ES-I3 (cell line): ENCODE measurements around the gene PARD3.

ENCODE experiments used
- H3K36me3 ChIP-seq: 2 replicates; pipeline ENCODE4 v1.6.1; 2013; ENCODE audit warnings: mild to moderate bottlenecking, low read length, control low read depth, moderate library complexity; ENCODE audit not compliant: insufficient read depth
- H3K4me1 ChIP-seq: 2 replicates; pipeline ENCODE4 v1.6.1; 2013; ENCODE audit warnings: mild to moderate bottlenecking, control low read depth, low read length; ENCODE audit not compliant: insufficient read depth
- H3K9ac ChIP-seq: 2 replicates; pipeline ENCODE4 v1.6.1; 2013; ENCODE audit warnings: low read depth, mild to moderate bottlenecking, low read length, moderate library complexity
- H3K9me3 ChIP-seq: 2 replicates; pipeline ENCODE4 v1.6.1; 2013; ENCODE audit warnings: mild to moderate bottlenecking, low read length, moderate library complexity; ENCODE audit not compliant: control insufficient read depth, insufficient read depth

Gene PARD3

DNA sequence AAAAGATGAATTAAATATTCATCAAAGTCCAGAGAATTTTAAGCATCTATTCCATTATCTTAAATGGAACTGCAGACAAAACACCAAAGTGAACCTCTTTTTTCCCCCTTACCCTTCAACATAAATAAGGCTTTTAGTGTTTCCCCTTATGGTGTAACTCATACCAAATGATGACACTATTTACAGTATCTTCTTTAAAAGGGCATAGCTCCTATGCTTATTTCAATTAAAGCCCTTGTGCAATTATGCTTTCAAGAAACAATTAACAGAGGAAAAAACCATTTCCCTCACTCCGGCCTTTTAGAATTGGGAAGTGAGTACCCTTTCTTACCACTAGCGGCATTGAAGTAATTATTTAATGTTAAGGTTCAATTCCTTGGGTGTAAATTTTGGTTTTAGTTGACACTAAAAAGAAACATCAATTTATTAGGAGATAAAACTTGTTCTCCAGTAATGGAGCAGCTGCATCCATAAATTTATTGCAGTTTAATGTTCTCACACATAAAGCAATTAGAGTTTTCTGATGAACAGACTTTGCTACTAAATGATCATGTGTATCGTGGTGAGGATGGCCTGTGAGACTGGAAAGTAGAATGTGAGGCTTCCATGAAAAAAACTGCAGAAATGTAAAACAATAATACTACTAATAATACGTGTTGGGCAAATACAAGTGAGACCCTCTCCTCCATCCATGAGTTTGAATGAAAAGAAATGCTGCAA is 661.3 kb downstream of the PARD3 start:
- Histone ChIP-seq H3K4me1 (no peaks in the 10 kb centered on the region), H3K9ac (no peak overlapping the region), H3K9me3 (no peaks in the 10 kb centered on the region), H3K36me3 (no peaks in the 10 kb centered on the region)

DNA sequence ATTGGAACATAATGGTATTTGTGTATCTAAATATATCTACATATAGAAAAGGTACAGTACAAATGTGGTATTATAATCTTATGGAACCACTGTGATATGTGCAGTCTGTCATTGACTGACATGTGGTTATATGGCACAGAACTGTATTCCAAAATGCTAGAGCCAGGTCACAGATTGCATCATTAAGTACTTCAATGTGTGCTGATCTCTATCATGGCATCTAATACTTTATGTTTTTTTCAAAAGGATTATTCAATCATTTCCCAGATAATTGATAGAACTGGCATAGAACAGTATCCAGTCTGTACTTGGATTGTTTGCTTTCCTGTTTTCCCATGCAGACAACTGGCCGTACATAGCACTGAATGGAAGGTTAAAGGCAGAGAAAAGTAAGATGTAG is 662.7 kb downstream of the PARD3 start:
- no peak overlapping the region for H3K9ac ChIP-seq
- H3K9me3 ChIP-seq: no peaks in the 10 kb centered on the region
- no peaks in the 10 kb centered on the region for H3K36me3 ChIP-seq
- no peaks in the 10 kb centered on the region for H3K4me1 ChIP-seq

DNA sequence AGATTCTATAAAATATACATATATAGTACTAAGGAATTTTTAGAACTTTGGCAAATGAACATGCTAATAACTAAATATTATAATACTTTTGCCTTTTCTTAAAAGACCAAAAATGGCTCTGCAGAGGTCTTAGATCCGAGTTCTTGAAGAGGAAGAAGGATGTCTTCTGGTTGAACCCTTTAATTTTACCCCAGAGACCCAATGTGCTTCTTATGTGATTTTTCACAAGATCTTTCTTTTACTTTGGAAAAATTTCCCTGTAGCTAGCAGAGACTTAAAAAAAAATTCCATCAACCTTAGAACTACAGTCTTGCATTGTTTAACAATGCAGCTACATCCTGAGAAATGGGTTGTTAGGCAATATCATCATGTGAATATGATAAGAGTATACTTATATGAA is 663.2 kb downstream of the PARD3 start:
- Histone ChIP-seq H3K9ac (no peak overlapping the region), H3K36me3 (no peaks in the 10 kb centered on the region)

DNA sequence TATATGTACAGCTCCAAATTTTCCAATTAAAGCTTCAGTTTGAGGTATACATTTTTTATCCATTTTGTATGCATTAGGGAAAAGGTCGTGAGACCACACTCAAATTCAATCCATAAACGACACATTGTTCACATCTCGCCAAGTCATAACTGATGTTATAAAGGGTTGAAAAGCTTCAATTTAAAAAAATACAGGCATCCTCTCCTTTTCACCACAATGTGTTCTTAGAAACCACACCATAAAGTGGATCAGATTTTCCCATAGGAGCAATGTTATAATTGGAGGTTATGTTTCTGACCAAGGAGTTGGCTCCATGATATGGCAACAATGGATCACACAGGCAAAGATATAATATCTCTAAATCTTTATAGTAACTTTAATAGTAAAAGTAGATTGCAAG is 663.6 kb downstream of the PARD3 start:
- H3K9me3 ChIP-seq: no peaks in the 10 kb centered on the region
- no peak overlapping the region; the same call in 1 of the 2 replicates for H3K9ac ChIP-seq
- H3K36me3 ChIP-seq: no peaks in the 10 kb centered on the region

More for the DNA sequence above, 663.2 kb downstream of the PARD3 start:
- no peaks in the 10 kb centered on the region for H3K4me1 ChIP-seq
- no peaks in the 10 kb centered on the region for H3K9me3 ChIP-seq

DNA sequence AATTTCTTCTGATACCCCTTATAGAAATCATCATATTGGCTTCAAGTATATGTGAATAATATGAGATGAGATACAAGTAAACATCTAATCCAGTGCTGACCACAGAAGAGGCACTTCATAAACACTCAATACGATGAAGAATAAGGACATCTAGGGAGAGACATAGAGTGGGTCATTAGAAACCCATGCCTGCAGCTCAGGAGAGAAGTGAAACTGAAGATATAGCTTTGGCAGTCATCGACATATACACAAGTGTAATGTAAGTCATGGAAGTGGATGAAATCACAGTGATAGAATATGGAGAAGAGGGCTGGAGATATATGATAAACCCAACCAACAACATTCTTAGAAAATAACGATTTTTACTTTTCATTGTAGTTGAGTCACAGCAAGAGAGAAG is 665.0 kb downstream of the PARD3 start:
- Histone ChIP-seq H3K9ac (no peak overlapping the region), H3K9me3 (no peaks in the 10 kb centered on the region), H3K4me1 (no peaks in the 10 kb centered on the region), H3K36me3 (no peaks in the 10 kb centered on the region)

More for the DNA sequence above, 663.6 kb downstream of the PARD3 start:
- H3K4me1 ChIP-seq: no peaks in the 10 kb centered on the region

DNA sequence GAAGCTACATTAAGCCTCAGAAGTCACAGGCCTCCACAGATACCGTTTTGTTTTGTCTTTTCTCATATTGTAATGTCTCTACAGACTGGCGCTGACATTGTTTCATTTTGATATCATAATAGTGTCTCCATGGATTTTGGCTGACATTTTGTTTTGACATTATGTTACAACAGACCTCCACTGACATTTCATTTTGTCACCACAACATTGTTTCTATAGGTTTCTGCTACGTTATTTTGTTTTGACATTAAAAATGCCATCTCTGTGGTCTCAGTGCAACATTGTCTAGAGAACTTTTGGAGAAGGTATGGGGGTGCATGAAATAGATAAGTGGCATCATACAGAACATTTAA is 666.8 kb downstream of the PARD3 start:
- no peaks in the 10 kb centered on the region for H3K36me3 ChIP-seq
- H3K9ac ChIP-seq: no peak overlapping the region
- no peaks in the 10 kb centered on the region for H3K9me3 ChIP-seq
- no peaks in the 10 kb centered on the region for H3K4me1 ChIP-seq

DNA sequence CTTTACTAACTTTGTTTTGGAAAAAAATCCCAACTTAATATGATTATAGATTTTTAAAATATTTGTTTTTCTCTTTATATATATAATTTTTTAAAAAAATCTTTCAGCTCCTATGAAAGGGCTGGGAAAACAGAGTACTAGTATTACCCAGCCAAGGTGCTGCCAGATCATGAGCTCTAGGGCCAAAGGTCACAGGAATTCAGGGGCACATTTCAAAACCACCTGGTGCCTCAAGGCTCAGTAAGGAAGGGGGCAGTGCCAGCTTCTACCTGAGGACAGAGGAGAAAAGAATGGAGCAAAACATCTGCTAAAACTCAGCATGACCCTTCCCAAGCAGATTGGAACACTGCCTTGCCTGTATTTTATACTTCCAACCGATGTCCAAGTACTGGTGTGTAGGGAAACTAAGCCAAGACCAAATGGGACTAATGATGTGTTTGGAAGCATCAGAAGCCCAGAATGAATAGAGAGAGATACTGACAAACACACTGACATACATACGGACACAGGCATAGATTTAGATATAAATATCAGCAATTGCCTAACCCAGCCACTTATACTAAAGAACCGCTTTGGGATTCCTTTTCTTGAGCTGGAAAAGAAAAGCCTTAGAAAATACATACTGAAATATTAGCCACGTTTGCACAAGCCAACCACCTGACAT is 667.3 kb downstream of the PARD3 start:
- H3K9me3 ChIP-seq: no peaks in the 10 kb centered on the region
- H3K9ac ChIP-seq: no peak overlapping the region
- no peaks in the 10 kb centered on the region for H3K36me3 ChIP-seq

DNA sequence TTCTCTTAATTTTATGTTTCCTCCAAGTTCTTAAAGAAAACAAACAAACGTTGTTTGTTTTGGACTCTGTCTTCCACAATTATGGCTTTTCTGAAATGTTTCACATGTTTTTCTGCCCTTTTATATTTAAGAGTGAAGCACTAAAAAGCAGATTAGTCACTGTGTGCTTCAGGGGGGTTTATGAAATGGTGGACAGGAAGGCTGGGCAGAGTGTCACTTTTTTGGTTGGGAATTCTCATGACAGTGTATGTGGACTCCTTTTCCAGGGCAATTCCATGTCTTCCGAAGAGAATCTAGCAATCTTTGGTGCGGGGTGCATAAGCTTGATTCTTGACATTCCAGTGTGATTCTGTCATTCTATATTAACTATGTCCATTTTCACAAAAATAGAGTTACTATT is 669.4 kb downstream of the PARD3 start:
- no peaks in the 10 kb centered on the region for H3K9me3 ChIP-seq
- no peak overlapping the region for H3K9ac ChIP-seq
- no peaks in the 10 kb centered on the region for H3K4me1 ChIP-seq
- no peaks in the 10 kb centered on the region for H3K36me3 ChIP-seq

More for the DNA sequence above, 667.3 kb downstream of the PARD3 start:
- no peaks in the 10 kb centered on the region for H3K4me1 ChIP-seq

DNA sequence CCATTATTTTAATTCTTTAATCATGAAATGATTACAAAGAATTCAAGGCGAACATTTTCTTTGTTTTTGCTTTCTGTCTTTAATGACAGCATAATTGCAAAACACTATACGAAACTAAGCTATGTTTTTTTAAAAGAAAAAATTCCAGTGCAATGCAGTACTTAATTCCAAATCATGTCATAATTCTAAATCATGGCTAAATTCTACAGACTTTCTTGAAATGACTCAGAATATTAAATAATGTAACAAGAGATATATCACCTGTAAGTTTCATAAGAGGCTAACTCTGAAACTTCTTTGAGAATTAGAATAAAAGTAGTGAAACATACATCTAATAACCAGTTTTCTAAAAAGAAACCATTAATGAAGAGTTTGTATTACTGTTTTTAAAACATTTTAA is 671.6 kb downstream of the PARD3 start:
- Histone ChIP-seq H3K9me3 (no peaks in the 10 kb centered on the region), H3K36me3 (no peaks in the 10 kb centered on the region), H3K9ac (no peak overlapping the region), H3K4me1 (no peaks in the 10 kb centered on the region)

DNA sequence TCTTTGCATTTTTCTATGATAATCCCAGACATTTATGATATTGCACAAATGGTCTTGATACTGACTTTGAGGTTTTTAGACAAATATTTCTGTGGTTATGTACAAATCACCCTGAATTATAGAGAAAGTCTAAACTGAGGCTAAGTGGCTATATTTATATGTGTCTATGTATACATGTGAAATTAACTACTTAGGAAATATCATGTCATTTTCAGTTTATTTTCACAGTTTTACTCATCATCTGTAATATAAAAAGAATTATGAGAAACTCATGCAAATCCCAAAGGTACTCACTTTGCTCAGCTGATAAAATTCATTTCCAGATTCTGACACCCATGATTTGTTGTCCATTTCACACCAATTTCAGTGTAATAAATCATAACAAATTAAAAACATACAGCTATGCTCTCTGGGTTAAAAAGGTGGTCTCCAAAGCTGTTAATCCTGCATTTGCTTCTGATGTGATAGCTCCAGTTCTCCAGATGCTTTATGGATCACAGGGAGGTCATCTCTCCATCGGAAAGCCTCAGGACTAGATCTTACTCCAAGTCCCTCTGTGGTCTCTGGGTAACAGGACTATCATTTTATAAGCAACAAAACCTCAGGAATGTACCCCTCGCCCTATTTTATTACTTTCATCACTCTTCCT is 673.9 kb downstream of the PARD3 start:
- Histone ChIP-seq H3K4me1 (no peaks in the 10 kb centered on the region), H3K9ac (no peak overlapping the region), H3K36me3 (no peaks in the 10 kb centered on the region), H3K9me3 (no peaks in the 10 kb centered on the region)

DNA sequence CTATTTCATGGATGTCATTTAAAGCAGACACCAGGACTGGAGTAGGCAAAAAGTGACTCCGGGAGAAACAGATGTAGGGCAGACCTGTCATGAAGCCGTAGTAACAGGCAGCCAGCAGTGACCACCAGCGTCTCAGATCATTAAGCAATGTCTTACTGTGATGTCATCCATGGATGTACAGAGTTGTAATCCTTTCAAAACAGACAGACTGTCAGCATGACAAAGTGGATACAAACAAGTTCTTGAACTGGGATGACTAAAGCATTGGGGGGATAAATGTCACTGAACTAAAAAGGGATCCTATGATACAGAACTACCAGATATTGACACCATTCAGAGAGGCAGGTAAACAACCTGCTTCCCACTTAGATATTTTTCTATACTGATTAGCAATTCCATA is 675.5 kb downstream of the PARD3 start:
- no peaks in the 10 kb centered on the region for H3K4me1 ChIP-seq
- H3K9me3 ChIP-seq: no peaks in the 10 kb centered on the region
- H3K36me3 ChIP-seq: no peaks in the 10 kb centered on the region
- no peak overlapping the region for H3K9ac ChIP-seq

DNA sequence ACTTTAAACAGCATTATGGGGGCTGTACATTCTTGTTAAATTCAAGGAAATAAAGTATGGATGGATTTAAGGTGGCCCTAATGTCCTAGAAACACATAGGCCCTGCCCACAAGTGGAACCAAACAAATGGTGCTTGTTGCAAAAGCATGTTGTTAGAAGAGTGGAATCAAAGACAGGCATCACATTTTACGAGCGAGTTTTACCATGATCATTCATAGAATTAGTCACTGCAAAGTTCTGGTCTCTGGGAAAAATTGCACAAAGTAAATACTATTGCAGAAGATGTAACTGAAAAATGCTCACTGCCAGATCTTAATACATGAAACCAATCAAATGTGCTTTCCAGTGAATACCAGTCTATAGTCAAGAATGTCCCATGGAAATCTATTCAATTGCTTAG is 677.1 kb downstream of the PARD3 start:
- Histone ChIP-seq H3K9ac (no peak overlapping the region), H3K4me1 (no peaks in the 10 kb centered on the region), H3K9me3 (no peaks in the 10 kb centered on the region), H3K36me3 (no peaks in the 10 kb centered on the region)

DNA sequence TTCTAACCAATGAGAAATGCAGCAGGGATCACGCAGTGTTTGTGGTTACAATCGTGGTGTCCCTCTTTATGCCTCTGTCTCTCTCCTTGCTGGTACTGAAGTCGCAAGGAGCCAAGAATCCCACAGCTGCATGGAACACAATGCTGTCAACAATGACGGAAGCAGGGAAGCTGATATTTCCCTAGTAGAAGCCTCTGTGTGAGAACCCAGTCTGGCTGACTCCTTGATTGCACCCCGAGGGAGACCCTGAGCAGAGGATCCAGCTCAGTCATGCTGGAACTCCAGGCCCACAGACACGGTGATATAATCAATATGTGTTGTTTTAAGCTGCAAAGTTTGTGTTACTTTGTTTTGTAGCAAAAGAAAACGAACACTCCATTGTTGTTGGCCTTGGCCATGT is 677.9 kb downstream of the PARD3 start:
- Histone ChIP-seq H3K4me1 (no peaks in the 10 kb centered on the region), H3K9me3 (no peaks in the 10 kb centered on the region), H3K9ac (no peak overlapping the region), H3K36me3 (no peaks in the 10 kb centered on the region)

DNA sequence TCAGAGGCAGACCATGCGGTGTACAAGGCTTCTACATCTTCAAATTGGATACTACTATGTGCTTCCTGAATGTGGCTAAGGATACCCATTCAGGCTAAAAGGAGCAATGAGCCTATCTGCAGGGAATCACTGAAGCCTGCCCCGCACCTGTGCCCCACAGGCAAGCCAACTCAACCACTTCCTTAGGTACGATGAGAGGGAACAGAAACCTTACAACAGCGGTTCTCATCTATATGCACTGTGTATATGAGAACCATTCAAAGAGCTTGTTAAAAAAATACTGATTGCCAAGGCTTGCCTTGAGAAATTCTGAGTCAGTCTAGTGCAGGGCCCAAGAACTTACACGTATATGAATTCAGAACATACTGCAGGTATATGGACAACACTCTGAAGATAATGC is 679.6 kb downstream of the PARD3 start:
- no peaks in the 10 kb centered on the region for H3K4me1 ChIP-seq
- no peaks in the 10 kb centered on the region for H3K9me3 ChIP-seq
- no peaks in the 10 kb centered on the region for H3K36me3 ChIP-seq
- H3K9ac ChIP-seq: no peak overlapping the region

DNA sequence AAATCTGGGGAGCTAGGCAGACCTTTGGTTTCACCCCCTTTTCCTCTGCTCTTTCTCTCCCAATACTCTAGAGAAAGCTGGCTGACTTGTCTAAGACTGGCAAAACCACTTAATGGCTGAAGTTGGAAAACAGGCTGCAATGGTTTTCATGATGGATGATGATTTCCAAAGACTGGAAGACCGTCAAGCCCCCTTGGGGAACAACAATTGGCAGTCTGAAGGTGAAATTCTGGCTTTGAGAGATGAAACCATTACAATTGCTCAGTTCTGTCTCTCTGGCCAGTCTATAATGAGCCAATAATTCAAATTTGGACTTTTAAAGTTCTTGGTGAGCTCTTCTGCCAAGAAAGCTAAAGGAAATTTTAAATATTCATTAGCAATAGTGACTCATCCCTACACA is 680.5 kb downstream of the PARD3 start:
- Histone ChIP-seq H3K9me3 (no peaks in the 10 kb centered on the region), H3K36me3 (no peaks in the 10 kb centered on the region), H3K9ac (no peak overlapping the region), H3K4me1 (no peaks in the 10 kb centered on the region)
